OCI-LY7 (cell line): ENCODE results near the gene ARHGAP4. TPM values are rescaled to one million over a fixed set of nuclear protein-coding genes. Genes with fewer than 3 reads are reported as not detected.
A peak's percentile ranks its signal among the peaks of the same experiment; 100 is the strongest.

Source experiments
- BruUV-seq: library from RNA; stranded (reverse); fragments of 400-500 nt; replicated peaks from 2 replicates; lab custom pipeline; 2021; lab: Mats Ljungman, UMichigan
- CTCF ChIA-PET: fragments of 300-600 bp; sonication (Branson Sonifier 250); formaldehyde crosslinking; loops from one replicate; lab custom pipeline; 2022; ENCODE audit warnings: antibody characterized with exemption; ENCODE audit not compliant: unreplicated experiment; lab: Charles Lee
- POLR2A ChIA-PET: fragments of 300-600 bp; sonication (Branson Sonifier 250); formaldehyde crosslinking; loops from one replicate; lab custom pipeline; 2022; ENCODE audit warnings: antibody characterized with exemption; lab: Charles Lee
- DNase-seq: peaks from one replicate; pipeline ENCODE4 v3.0.0-alpha.2; 2015; ENCODE audit warnings: low spot score
- H2AFZ ChIP-seq: fragments of 200-600 bp; sonication (generic), shearing (Covaris generic); 2 replicates; pipeline ENCODE4 v1.6.1; 2014; ENCODE audit warnings: mild to moderate bottlenecking, antibody characterized with exemption, low read length, moderate library complexity
- H3K27ac ChIP-seq: fragments of 200-600 bp; sonication (generic); 2 replicates; pipeline ENCODE4 v1.5.1; 2014; ENCODE audit warnings: mixed run types, low read depth, mild to moderate bottlenecking, moderate library complexity, low read length, inconsistent platforms; ENCODE audit not compliant: poor library complexity, severe bottlenecking
- H3K36me3 ChIP-seq: fragments of 200-600 bp; sonication (generic); 2 replicates; pipeline ENCODE4 v1.6.1; 2014; ENCODE audit warnings: mild to moderate bottlenecking, antibody characterized with exemption, low read length, moderate library complexity, mixed read lengths; ENCODE audit not compliant: insufficient read depth
- H3K4me1 ChIP-seq: fragments of 200-600 bp; sonication (generic); 2 replicates; pipeline ENCODE4 v1.5.1; 2014; ENCODE audit warnings: mild to moderate bottlenecking, low read length; ENCODE audit not compliant: insufficient read depth, poor library complexity, severe bottlenecking
- H3K4me2 ChIP-seq: fragments of 200-600 bp; sonication (generic); 2 replicates; pipeline ENCODE4 v1.6.1; 2014; ENCODE audit warnings: mild to moderate bottlenecking, low read length
- H3K4me3 ChIP-seq: fragments of 200-600 bp; sonication (generic); 2 replicates; pipeline ENCODE4 v1.5.1; 2014; ENCODE audit warnings: mild to moderate bottlenecking, low read depth, low read length; ENCODE audit not compliant: poor library complexity, severe bottlenecking
- H3K79me2 ChIP-seq: fragments of 200-600 bp; sonication (generic); 2 replicates; pipeline ENCODE4 v1.6.1; 2016; ENCODE audit warnings: low read depth, mild to moderate bottlenecking, low read length, moderate library complexity, mixed read lengths; ENCODE audit not compliant: insufficient read depth
- H3K9me2 ChIP-seq: fragments of 200-600 bp; sonication (generic); 2 replicates; pipeline ENCODE4 v1.6.1; 2016; ENCODE audit warnings: mild to moderate bottlenecking, low read length, mixed read lengths; ENCODE audit not compliant: insufficient read depth
- H3K9me3 ChIP-seq: fragments of 200-600 bp; sonication (generic); 2 replicates; pipeline ENCODE4 v1.6.1; 2014; ENCODE audit warnings: mild to moderate bottlenecking, mixed run types, low read length, mixed read lengths
- H4K20me1 ChIP-seq: fragments of 200-600 bp; sonication (generic); 2 replicates; pipeline ENCODE4 v1.6.1; 2014; ENCODE audit warnings: mild to moderate bottlenecking, antibody characterized with exemption, low read length, moderate library complexity, mixed read lengths; ENCODE audit not compliant: insufficient read depth
- EZH2phosphoT487 ChIP-seq: fragments of 200-600 bp; sonication (generic); IDR thresholded peaks from 2 replicates; pipeline ENCODE4 v1.6.1; 2018; ENCODE audit warnings: low read depth, borderline replicate concordance, mild to moderate bottlenecking, mixed run types, antibody characterized with exemption, low read length, moderate library complexity, mixed read lengths
- intact Hi-C: fragments of 100-400 bp; cut with micrococcal nuclease; formaldehyde crosslinking; loops from one replicate; pipeline ENCODE4 v1.10.0; 2022; ENCODE audit not compliant: unreplicated experiment
- total RNA-seq, 2 experiments: library from RNA; depleted of rRNA in 1 of 2; stranded (reverse); fragments of >200 nt in 1 of 2; shearing (Covaris generic) in 1 of 2; gene quantifications; 2 replicates each; pipeline ENCODE4 v1.2.3, GENCODE V29; 2014 to 2022
- TF ChIP-seq, protein P1 (sequence below): fragments of 200-600 bp; sonication (generic); conservative IDR thresholded peaks from 2 replicates; pipeline ENCODE4 v1.5.1; 2014; ENCODE audit warnings: mild to moderate bottlenecking, antibody characterized with exemption, low read length, moderate library complexity, mixed read lengths

Gene ARHGAP4
- total RNA-seq, 2 experiments from 2014 or later = 126 to 128 TPM

DNA sequence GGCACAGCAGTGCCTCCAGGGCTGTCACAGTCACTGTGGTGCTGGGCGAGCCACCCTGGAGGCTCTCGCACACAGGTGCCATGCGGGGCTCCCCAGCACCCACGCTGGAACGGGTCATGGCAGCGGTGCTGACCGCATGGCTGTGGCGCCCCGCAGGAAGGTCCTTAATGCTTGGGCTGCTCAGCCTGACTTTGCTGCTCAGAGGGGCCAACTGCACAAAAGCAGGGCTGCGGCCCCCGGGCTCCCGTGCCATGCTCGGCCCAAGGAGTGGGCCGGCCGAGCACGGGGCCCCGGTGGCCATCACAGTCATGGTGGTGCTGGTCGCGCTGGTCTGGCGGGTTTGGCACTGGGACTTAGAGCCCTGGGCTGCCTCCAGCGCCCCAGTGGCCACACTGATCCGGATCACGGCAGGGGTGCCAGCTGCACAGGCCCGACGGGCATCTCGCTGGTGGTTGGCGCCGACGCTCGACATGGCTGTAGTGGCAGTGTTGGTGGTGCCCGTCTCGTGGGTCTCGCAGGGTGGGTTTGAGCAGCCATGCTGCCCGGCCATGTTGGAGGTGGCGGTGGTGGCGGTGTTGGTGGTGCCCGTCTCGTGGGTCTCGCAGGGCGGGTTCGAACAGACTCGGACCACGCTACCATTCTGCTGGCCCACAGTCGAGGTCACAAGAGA is 28.6 kb upstream of the ARHGAP4 start:
- BruUV-seq = TSS peak; percentile 52

DNA sequence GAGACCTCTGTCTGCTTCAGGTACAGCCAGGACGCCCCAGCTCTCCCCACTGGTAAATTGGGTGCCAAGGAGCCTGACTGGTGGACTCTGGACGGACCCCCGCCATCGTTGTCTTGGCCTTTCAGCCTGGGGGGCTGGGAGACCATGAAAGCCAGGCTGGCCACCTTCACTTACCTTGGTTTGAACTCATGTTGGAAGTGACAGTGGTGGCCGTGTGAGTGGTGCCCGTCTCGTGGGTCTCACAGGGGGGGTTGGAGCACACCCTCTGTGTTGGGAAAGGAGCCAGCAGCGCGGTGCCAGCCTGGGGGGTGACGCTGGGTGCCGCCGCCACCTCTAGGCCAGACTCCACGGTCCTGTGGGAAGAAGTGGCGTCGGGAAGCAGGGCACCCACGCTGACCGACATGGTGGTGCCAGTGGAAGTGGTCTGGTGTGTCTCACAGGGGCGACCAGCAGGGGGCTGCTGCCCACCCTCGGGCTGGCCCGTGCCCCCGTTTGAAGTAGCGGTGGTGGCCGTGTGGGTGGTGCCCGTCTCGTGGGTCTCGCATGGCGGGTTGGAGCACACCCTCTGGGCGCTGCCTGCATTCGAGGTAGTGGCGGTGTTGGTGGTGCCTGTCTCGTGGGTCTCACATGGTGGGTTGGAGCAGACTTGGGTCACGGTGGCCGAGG is 28.0 kb upstream of the ARHGAP4 start:
- CTCF ChIA-PET = interaction anchor here (1.5 kb wide), 1 partner anchor 13 kb away, joined by 3 read pairs; no protein-coding TSS in a partner anchor
- Histone ChIP-seq H3K4me2 (no peak overlapping the region), H3K27ac (no peak overlapping the region), H3K4me1 (no peaks in the 10 kb centered on the region), H3K36me3 (peaks cover 98% of the 10 kb centered on the region), H3K4me3 (no peak overlapping the region), H3K79me2 (no peaks in the 10 kb centered on the region), H4K20me1 (no peaks in the 10 kb centered on the region), H3K9me3 (no peaks in the 10 kb centered on the region), H3K9me2 (no peaks in the 10 kb centered on the region), H2AFZ (no peak overlapping the region)
- no TSS peak for BruUV-seq
- intact Hi-C loops = no loop called here
- TF ChIP-seq, protein P1, sequence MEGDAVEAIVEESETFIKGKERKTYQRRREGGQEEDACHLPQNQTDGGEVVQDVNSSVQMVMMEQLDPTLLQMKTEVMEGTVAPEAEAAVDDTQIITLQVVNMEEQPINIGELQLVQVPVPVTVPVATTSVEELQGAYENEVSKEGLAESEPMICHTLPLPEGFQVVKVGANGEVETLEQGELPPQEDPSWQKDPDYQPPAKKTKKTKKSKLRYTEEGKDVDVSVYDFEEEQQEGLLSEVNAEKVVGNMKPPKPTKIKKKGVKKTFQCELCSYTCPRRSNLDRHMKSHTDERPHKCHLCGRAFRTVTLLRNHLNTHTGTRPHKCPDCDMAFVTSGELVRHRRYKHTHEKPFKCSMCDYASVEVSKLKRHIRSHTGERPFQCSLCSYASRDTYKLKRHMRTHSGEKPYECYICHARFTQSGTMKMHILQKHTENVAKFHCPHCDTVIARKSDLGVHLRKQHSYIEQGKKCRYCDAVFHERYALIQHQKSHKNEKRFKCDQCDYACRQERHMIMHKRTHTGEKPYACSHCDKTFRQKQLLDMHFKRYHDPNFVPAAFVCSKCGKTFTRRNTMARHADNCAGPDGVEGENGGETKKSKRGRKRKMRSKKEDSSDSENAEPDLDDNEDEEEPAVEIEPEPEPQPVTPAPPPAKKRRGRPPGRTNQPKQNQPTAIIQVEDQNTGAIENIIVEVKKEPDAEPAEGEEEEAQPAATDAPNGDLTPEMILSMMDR = 0 out of 2 replicates have a peak, but pooled peaks have one; percentile 18
- TF ChIP-seq EZH2phosphoT487 = no peak
- DNase-seq = no peak
- POLR2A ChIA-PET = no interaction called here

More for the DNA sequence above, 28.6 kb upstream of the ARHGAP4 start:
- H3K27ac ChIP-seq = no peak overlapping the region
- intact Hi-C loops = no loop called here
- ChIA-PET POLR2A (no interaction called here), CTCF (no interaction called here)
- no peak overlapping the region for H3K4me3 ChIP-seq
- H3K36me3 ChIP-seq = peaks cover 99% of the 10 kb centered on the region
- H3K79me2 ChIP-seq = no peaks in the 10 kb centered on the region
- TF ChIP-seq, protein P1 = no peak
- TF ChIP-seq EZH2phosphoT487 = no peak
- H3K9me3 ChIP-seq = no peaks in the 10 kb centered on the region
- no peak overlapping the region for H2AFZ ChIP-seq
- DNase-seq = no peak
- no peak overlapping the region for H3K4me2 ChIP-seq
- H3K9me2 ChIP-seq = no peaks in the 10 kb centered on the region
- H4K20me1 ChIP-seq = no peaks in the 10 kb centered on the region
- H3K4me1 ChIP-seq = no peaks in the 10 kb centered on the region
